GM18907 (cell line): ENCODE results near the gene ABCB10.
A peak's percentile ranks its signal among the peaks of the same experiment; 100 is the strongest.
"Not testable (repeated sequence)": the region's sequence is repeated elsewhere in the genome, so short reads cannot be mapped to it uniquely, and the experiment has no call there.

Experiments
- ATAC-seq: cut with Tn5 transposase; IDR thresholded peaks from one replicate; pipeline ENCODE4 v1.9.1; 2021; ENCODE audit warnings: mild to moderate bottlenecking, moderate library complexity; ENCODE audit not compliant: unreplicated experiment

Gene ABCB10

DNA sequence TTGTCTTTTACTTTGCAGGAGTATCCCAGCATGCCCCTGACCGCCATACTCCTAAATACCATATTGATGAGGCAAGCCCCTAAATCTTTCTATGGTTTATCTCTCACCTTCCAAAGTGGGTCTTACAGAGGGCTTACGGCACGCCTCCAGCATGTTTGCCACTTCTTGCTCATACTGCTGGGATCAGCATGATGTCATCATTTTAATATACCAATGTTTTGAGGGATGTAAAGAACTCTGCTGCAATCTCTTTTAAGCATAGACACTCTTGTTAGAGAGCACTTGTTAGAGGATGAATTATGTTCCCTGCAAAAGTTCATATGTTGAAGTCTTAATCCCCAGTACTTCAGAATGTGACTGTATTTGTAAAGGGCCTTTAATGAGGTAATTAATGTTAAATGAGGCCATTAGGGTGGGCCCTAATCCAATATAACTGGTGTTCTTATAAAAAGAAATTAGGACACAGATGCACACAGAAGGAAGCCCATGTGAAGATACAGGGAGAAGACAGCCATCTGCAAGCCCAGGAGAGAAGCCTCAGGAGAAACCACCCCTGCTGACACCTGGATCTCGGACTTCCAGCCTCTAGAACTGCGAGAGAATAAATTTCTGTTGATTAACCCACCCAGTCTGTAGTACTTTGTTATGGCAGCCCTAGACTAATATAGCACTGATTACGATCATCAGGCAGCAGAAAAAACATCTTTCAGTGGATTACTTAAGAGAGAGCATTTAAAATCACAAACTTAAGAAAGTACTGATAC lies 16.4 kb upstream of the ABCB10 start:
- no peak for ATAC-seq

DNA sequence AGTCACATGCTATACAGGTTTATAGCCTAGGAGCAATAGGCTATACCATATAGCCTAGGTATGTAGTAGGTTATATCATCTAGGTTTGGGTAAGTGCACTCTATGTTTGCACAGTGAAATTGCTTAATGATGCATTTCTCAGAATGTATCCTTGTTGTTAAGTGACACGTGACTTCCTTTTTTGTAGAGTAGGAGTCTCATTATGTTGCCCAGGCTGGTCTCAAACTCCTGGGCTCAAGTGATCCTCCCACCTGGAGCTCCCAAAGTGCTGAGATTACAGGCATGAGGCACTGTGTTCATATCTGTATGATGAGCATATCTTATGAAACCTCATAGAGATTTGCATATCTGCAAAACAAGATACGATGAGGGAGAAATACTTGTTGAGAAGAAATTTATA lies 13.8 kb upstream of the ABCB10 start:
- no peak for ATAC-seq

DNA sequence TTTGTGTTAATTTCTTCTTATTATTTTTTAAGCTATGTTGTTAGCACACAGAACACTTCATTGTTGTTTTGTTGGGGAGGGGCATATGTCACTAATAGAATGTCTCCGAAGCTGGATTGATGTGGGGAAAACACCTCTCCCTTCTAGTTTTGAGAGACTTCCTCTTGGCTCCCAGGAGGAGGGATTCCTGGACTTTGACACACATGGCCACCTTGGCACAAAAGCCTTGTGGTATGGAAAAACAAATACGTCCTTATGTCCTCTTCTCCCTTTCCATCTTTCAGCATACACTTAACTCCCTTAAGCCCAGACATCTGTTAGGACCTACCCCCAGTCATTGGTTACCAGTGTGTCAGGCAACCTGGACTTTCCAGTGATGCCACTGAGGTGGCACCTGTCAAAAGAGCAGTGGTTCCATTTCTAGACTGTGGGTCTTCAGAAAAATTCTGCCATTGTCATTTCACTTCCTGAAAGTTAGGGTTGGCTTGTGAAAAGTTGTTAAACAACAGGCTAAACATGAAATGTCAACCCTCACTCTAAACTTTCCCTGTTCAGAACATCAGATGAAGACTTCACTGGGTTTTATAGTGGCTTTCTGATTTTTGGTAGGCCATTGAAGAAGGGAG lies 12.5 kb upstream of the ABCB10 start:
- no peak for ATAC-seq

GRCh38 chr1:229570305-229570704 lies 11.8 kb upstream of the ABCB10 start:
- ATAC-seq, result no peak

DNA sequence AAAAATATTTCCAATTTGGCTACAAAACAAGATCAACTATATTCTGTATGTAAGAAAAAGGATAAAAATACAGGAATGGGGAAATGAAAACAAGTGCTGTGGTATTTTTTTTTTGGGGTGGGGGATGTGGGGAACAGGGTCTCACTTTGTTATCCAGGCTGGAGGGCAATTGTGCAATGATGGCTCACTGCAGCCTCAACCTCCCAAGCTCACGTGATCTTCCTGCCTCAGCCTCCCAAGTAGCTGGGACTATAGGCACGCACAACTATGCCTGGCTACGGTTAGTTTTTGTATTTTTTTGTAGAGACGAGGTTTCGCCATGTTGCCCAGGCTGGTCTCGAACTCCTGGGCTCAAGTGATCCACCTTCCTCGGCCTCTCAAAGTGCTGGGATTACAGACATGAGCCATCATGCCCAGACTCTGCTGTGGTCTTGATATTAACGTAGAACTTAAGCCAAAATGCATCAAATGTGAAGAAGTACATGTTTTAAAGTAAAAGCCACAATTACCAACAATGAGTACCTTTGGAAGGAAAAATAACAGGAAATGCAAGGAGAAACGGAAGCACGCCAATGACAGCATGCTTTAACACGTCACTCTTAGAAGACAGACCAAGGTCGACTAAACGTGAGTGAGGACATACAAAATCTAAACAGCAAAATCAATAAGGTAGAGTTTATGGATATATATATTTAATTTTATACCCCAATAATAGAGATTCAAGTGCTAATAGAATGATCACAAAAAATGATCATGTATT lies 8.8 kb upstream of the ABCB10 start:
- no peak for ATAC-seq

DNA sequence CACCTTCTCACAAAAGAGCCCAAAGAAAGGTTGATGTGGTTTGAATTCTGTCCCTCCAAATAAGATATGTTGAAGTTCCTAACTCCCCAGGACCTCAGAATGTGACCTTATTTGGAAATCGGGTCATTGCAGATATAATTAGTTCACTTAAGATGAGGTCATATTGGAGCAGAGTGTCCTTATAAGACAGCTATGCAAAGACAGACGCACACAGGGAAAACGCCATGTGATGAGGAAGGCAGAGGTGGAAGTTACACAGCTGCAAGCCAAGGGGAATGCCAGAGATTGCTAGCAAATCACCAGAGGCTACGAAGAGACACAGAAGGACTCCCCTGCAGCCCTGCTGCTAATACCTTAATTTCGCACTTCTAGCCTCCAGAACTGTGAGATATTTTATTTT lies 5.2 kb upstream of the ABCB10 start:
- ATAC-seq, result no peak

DNA sequence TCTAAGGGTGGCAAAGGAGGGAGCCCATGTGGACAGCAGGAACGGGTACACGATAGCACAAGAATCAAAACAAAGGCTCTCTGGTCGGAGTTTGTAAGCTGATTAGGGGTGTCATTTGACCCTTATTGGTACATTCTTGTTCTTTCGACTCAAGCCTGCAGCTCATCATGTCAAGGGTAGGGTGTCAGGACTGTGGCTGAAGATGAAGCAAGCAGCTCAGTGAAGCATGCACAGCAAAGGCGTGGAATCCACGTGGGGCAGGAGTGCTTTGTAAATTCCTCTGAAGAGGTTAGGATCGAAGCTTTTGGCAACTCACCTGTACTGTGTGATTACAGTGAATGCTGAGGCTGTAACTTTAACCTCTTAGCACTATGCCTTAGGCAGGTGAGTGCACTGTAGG lies 4.7 kb upstream of the ABCB10 start:
- ATAC-seq, result no peak

DNA sequence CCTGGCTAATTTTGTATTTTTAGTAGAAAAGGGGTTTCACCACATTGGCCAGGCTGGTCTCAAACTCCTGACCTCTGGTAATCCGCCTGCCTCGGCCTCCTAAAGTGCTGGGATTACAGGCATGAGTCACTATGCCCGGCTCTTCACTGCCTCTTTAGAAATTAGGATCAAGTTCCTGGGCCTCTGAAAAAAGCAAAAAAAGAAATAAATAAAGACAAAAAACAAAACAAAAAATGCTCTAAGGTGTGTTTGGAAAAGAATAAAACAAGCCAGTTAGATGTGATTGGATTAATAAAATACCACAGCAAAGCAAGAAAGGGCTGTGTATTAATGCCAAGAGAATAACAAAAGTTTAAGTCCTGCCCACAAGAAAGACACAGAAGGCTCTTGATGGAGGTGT lies 4.2 kb upstream of the ABCB10 start:
- no peak for ATAC-seq

- no peak for ATAC-seq
These were observed 2.6 kb upstream of the ABCB10 start for GRCh38 chr1:229561141-229561540.

DNA sequence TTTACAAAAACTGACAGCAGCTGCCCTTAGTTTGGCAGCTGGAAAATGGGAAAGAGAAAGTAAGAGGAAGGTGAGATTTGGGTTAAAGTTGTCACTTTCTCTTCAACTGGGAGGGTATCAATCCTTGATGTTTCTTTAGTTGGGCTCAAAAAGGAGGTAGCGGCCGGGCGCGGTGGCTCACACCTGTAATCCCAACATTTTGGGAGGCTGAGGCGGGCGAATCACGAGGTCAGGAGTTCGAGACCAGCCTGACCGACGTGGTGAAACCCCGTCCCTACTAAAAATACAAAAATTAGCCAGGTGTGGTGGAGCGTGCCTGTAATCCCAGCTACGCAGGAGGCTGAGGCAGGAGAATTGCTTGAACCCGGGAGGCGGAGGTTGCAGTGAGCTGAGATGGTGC lies 1.6 kb upstream of the ABCB10 start:
- ATAC-seq, result not testable (repeated sequence)

GRCh38 chr1:229559336-229559801 lies 862 bp upstream of the ABCB10 start:
- ATAC-seq, result not testable (repeated sequence)

DNA sequence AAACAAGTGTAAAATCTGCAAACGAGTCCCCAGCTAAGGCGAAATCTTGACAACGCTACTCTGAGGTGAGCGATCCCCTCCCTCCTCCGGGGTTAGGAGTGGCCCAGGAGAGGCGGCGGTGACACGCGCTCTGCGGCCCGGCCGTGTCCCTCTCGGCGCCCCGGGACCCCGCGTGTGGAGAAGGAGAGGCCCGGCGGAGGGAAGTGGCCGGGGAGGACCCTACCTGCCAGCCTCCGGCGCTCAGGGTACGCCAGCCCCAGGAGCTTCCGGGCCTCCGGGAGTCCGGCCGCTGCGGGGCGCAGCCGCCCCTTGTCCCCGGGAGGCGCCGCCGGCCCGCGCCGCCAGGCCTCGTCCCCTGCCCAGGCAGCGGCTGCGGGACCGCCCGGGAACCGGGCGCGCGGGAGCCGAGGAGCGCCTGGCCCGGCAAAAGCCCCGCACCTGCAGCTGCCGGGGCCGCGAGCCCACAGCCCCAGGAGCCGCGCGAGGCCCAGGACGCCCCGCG lies 543 bp downstream of the ABCB10 start:
- peak; percentile 35 for ATAC-seq

DNA sequence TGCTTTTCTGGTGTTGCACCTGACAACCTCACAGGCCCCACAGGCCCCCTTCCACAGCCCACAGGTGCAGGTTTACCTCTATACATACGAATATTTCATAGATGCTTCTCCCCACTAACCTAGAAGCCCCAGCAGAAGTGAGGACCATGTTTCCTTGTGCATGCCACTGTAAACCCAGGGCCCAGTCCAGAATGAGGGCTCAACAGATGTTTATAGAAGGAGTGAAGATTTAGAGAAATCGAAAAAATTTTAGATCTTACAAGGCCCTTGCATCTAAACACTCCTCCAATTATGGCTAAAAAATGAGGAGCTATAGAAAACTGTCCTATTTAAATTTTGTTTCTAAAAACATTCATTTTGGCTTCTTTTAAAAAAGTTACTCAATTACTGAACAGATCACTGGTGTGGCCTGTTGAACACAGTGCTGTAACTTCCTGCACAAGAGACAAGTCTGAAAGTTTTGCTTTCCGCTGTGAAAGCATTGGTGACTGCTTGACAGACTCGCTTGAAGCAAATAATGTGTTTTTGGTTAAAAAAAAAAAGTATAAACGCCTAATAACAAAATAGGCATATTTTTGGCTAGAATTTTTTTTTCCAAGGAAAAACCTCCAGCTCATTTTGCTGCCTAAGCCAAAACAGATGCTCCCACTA lies 1.2 kb downstream of the ABCB10 start:
- ATAC-seq, result peak; percentile 24

DNA sequence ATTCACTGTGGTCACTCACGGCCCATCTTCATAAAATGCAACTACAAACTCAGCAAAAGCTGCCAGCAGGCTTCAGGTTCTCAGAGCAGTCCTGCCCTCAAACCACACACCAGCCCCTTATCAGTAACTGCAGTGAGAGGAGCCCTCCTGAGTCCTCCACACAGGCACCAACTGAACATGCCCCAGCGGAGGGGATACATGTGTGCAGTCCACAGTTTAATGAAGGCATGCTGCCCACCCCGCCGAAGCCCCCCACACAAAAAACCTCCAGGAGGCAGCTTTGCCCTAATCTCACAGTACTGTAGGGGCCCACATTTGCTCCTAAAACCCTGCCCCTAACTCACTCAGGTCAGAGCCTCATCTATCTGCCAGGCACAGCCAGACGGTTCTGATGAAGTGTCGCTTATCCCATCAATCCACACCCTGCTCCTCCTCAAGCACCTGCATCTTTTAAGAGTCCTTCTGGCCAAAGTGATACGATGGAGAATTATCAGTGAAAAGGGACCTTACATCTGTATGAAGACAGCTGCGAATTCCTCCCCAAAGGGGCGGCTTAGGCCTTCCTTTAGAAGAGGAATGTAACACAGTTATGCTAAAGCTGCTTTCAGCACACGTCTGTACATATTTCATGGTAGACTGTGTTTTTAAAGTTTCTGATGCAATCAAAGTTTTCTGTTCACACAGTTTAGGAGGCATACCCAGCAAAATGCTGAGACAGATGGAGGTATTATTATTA lies 3.5 kb downstream of the ABCB10 start:
- no peak for ATAC-seq

DNA sequence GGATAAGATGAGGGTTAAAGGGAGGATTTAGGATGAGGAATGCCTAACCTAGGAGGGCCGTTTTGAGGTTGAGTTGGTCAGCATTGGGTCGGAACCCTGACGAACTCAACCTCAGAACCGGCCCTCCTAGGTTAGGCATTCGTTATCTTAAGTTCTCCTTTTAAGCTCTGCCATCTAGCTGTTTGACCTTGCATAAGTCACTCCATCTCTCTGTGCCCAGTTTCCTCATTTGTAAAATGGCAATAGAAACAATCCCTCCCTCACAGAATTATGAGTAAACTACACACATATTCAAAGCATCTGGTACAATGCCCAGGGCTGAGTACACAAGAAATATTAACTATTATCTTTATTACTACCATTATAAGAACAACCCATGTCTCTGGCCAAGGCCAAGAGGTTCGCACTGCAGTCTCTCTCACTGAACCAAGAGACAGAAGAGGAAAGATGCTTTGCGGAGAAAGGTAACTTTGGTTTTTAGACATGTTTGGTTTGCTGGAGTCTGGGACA lies 4.8 kb downstream of the ABCB10 start:
- ATAC-seq, result no peak

DNA sequence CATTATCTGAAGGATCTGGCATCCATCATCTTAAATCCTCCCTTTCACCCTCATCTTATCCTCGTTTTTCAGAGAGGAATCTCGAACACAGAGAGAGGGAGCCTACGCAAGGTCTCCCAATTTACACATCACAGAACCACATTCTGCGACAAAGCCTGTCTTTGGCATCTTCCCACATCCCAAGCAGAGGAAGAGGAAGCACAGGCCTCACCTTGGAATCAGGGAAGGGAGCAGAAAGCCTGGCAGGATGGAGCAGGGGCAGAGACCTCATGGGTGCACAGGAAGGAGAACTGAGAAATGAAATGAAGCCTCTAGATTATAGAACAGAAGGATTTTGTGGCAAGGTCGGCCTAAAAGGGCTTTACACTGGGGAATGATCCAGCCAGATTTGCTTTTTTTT lies 5.8 kb downstream of the ABCB10 start:
- ATAC-seq, result no peak

DNA sequence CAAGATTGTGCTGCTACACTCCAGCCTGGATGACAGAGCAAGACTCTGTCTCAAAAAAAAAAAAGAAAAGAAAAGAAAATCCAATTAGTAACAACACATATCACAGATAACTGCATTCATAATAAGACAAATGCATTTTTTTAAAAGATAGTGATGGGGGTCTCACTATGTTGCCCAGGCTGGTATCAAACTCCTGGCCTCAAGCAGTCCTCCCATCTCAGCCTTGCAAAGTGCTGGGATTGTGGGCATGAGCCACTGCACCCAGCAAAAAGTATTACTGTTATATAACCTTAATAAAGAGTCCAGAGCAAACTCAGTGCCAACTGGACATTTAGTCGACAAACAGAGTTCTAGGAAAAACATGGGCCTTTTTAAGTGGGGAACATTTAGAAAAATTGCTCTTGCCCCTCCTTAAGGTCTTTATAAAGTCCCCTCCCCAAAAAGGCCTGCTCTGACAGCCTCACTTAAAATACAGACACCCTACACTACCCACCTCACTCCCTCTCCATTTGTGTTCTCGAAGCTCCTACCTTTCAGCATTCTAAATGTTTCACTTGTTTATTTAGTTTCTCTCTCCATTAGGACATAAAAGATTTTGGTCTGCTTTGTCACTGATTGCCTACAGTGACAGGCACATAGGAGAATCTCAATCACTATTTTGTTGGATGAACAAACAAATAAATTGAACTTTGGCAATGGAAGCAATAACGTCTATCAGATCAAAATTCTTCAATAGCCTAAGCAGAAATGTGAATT lies 7.5 kb downstream of the ABCB10 start:
- no peak for ATAC-seq

DNA sequence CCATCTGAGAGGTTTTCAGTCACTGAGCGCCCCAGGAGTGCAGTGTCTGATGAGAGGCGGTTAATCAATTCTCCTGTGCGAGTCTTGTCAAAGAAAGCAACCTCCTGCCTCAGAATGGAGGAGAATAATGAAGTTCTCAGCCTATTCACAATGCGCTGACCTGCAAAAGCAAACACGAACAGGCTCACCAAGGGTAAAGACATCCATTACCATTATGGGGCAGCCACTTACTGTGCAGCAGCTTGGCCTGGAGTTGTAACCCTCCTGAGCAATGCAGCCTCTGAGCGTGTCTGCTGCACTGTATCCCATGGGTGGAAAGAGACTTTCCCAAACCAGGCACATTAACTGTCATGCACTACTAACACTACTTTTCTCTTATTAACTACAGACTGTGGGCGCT lies 11.0 kb downstream of the ABCB10 start:
- no peak for ATAC-seq

DNA sequence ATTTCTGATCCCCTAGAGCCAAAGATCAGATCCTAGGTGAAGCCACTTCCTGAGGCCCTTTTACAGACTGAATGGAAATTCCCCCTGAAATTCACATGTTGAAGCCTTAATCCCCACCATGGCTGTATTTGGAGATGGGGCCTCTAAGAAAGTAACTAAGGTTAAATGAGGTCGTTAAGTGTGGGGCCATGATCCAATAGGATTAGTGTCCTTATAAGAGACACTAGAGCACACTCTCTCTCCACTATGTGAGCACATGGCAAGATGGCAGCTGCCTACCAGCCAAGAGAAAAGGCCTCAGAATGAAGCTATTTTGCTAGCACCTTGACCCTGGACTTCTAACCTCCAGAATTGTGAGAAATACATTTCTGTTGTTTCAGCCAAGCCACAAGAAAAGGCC lies 13.9 kb downstream of the ABCB10 start:
- ATAC-seq, result no peak
